HepG2 (cell line): ENCODE results near the gene COA5. TPM values are rescaled to one million over a fixed set of nuclear protein-coding genes. Genes with fewer than 3 reads are reported as not detected.
A peak's percentile ranks its signal among the peaks of the same experiment; 100 is the strongest.

Source experiments
- BHLHE40 ChIP-seq: IDR thresholded peaks from 2 replicates; pipeline ENCODE4 v1.6.1; 2011; ENCODE audit warnings: low read length, improper control_type of control experiment
- CENPT ChIP-seq: sonication (generic); formaldehyde crosslinking; IDR thresholded peaks from 2 replicates; pipeline ENCODE4 v1.8.0; 2022; ENCODE audit warnings: low read depth, mild to moderate bottlenecking, moderate library complexity, missing genetic modification reagents
- FOXK2 ChIP-seq: fragments of 450-650 bp; IDR thresholded peaks from 2 replicates; pipeline ENCODE4 v1.6.1; 2016
- HNRNPH1 ChIP-seq: fragments of 200-400 bp; formaldehyde crosslinking; optimal IDR thresholded peaks from 2 replicates; pipeline ENCODE3; 2017; ENCODE audit warnings: mild to moderate bottlenecking, low read depth, low read length
- KDM2A ChIP-seq: sonication (generic); formaldehyde crosslinking; IDR thresholded peaks from 2 replicates; pipeline ENCODE4 v1.4.0; 2020; ENCODE audit warnings: low read depth, missing genetic modification reagents, borderline replicate concordance
- NFKB2 ChIP-seq: sonication (generic); formaldehyde crosslinking; IDR thresholded peaks from 2 replicates; pipeline ENCODE4 v1.4.0; 2020; ENCODE audit warnings: missing genetic modification reagents, borderline replicate concordance
- NR2F6 ChIP-seq, 2 experiments: IDR thresholded peaks; 2 replicates each; pipeline ENCODE4 v1.6.1; 2016; ENCODE audit warnings: antibody characterized with exemption in 1 of 2, mild to moderate bottlenecking in 1 of 2
- SMARCE1 ChIP-seq: fragments of 450-650 bp; IDR thresholded peaks from 2 replicates; pipeline ENCODE4 v1.6.1; 2017; ENCODE audit warnings: borderline replicate concordance
- SRY ChIP-seq: sonication (generic); formaldehyde crosslinking; IDR thresholded peaks from 2 replicates; pipeline ENCODE4 v1.8.0; 2022; ENCODE audit warnings: mild to moderate bottlenecking, missing genetic modification reagents
- ZFYVE20 ChIP-seq: sonication (generic); formaldehyde crosslinking; IDR thresholded peaks from 2 replicates; pipeline ENCODE4 v1.8.0; 2023; ENCODE audit warnings: low read depth, mild to moderate bottlenecking, moderate library complexity, missing genetic modification reagents, borderline replicate concordance
- ZNF292 ChIP-seq: sonication (generic); formaldehyde crosslinking; IDR thresholded peaks from 2 replicates; pipeline ENCODE4 v1.8.1; 2022; ENCODE audit warnings: mild to moderate bottlenecking, low read depth, missing genetic modification reagents, borderline replicate concordance
- ZNF776 ChIP-seq: sonication (generic); formaldehyde crosslinking; IDR thresholded peaks from 2 replicates; pipeline ENCODE4 v1.4.0; 2020; ENCODE audit warnings: mild to moderate bottlenecking, missing genetic modification reagents
- ZNF841 ChIP-seq: sonication (generic); formaldehyde crosslinking; IDR thresholded peaks from 2 replicates; pipeline ENCODE4 v1.8.1; 2023; ENCODE audit warnings: missing genetic modification reagents, borderline replicate concordance
- ZNF883 ChIP-seq: sonication (generic); formaldehyde crosslinking; IDR thresholded peaks from 2 replicates; pipeline ENCODE4 v1.5.1; 2020; ENCODE audit warnings: mild to moderate bottlenecking, missing genetic modification reagents; ENCODE audit errors: not compliant biosample characterization
- polyA plus RNA-seq, 8 experiments: library from polyadenylated mRNA; depleted of rRNA in 3 of 8; stranded (reverse) in 7 of 8; unstranded in 1 of 8; fragments of >200 nt; fragmentation: Illumina TruSeq in 4 of 8; extraction: Trizol in 4 of 8; gene quantifications; 2 replicates each; pipeline versions ENCODE4 v1.2.1 to v1.2.3, GENCODE V29; 2011 to 2016; ENCODE audit warnings: low read depth in 4 of 8, missing spikeins in 1 of 8, mixed read lengths in 1 of 8; ENCODE audit not compliant: insufficient read depth in 1 of 8
- total RNA-seq, 5 experiments: library from RNA; depleted of rRNA; stranded (reverse); fragments of >200 nt; fragmentation: Illumina TruSeq; extraction: Trizol; gene quantifications; 2 replicates each; pipeline ENCODE4 v1.2.3, GENCODE V29; 2016; ENCODE audit warnings: low read depth in 1 of 5
- TF ChIP-seq, protein P1 (sequence below): sonication (generic); formaldehyde crosslinking; IDR thresholded peaks from 2 replicates; pipeline ENCODE4 v1.4.0; 2020; ENCODE audit warnings: mild to moderate bottlenecking, missing genetic modification reagents
- TF ChIP-seq, protein P2 (sequence below): sonication (generic); formaldehyde crosslinking; IDR thresholded peaks from 2 replicates; pipeline ENCODE4 v1.4.0; 2020; ENCODE audit warnings: mild to moderate bottlenecking, missing genetic modification reagents
- TF ChIP-seq, protein P3 (sequence below), 2 experiments: sonication (generic) in 1 of 2; formaldehyde crosslinking in 1 of 2; IDR thresholded peaks; 2 replicates each; pipeline versions ENCODE4 v1.6.1 to v1.9.0; 2014 to 2022; ENCODE audit warnings: antibody characterized with exemption in 1 of 2, borderline replicate concordance in 1 of 2, inconsistent platforms in 1 of 2, low read depth in 1 of 2, missing genetic modification reagents in 1 of 2
- TF ChIP-seq, protein P4 (sequence below): IDR thresholded peaks from 2 replicates; pipeline ENCODE4 v1.6.1; 2016; ENCODE audit warnings: mild to moderate bottlenecking
- TF ChIP-seq, protein P5 (sequence below): sonication (generic); formaldehyde crosslinking; IDR thresholded peaks from 2 replicates; pipeline ENCODE4 v1.4.0; 2020; ENCODE audit warnings: missing genetic modification reagents, low read depth, mild to moderate bottlenecking, borderline replicate concordance

Gene COA5
- total and polyA plus RNA-seq, 2 of the 13 experiments (the other 11 are each of a cell fraction or from before 2014, with no cell fraction given): 43.6 to 64.5 TPM

DNA sequence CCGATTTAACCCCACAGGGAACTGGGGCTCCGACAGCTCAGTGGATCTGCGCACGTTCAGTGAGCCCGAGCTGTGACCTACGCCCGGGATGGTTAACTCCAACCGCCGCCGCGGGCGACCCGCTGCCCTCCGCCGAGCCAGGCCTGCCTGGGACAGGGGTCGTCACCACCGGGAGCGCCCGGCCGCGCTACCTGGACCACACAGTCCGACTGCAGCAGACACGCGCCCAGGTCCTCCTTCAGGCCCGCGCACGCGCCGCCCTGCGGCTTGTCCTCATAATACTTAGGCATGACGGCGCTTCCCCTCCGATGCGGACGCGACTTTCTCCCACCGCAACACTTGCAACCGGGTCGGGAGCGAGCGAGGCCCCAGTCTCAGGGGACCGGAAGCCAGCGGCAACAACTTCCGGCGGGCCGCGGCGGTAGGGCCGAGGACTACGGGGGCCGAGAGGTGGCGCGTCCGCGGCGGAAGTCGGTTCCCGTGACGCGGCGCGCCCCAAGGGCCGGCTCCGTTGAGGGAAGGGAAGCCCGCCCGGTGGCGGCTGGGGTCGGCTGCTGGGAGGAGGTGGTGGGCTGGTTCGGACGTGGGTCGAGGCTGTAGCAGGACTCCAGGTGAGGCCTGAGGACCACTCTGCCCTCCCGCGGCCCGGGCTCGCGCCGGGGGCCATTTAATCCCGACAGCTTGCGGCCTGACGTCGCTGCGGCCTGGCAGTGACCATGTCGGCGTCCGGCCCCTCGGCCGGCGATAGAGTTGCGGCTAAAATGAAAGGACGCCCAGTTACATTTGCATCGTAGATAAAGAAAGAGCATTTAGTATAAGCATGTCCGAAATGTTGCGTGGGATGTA, at the start of gene COA5, which contains the start of gene UNC50 (continued):
- TF ChIP-seq, protein P1, sequence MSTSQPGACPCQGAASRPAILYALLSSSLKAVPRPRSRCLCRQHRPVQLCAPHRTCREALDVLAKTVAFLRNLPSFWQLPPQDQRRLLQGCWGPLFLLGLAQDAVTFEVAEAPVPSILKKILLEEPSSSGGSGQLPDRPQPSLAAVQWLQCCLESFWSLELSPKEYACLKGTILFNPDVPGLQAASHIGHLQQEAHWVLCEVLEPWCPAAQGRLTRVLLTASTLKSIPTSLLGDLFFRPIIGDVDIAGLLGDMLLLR (CRISPR knock-in tag): peak; percentile 76; the same call in 1 of the 2 replicates
- TF ChIP-seq CENPT (CRISPR knock-in tag) (peak; percentile 82; the same call in 1 of the 2 replicates), BHLHE40 (0 out of 2 replicates have a peak, but pooled peaks have one; percentile 39), NFKB2 (CRISPR knock-in tag) (peak; percentile 94), ZNF841 (peak; percentile 78; the same call in 1 of the 2 replicates), HNRNPH1 (peak; percentile 75), FOXK2 (peak; percentile 75), ZNF883 (peak; percentile 98), ZNF292 (no peak), NR2F6 (IDR thresholded peaks at IDR 0.05) (no peak), NR2F6 (CRISPR knock-in tag; IDR thresholded peaks at IDR 0.05) (peak; percentile 65; the same call in 1 of the 2 replicates), ZFYVE20 (CRISPR knock-in tag) (0 out of 2 replicates have a peak, but pooled peaks have one; percentile 17), KDM2A (CRISPR knock-in tag) (peak; percentile 99), SRY (CRISPR knock-in tag) (peak; percentile 98), ZNF776 (CRISPR knock-in tag) (peak; percentile 95), SMARCE1 (no peak)
- TF ChIP-seq, protein P2, sequence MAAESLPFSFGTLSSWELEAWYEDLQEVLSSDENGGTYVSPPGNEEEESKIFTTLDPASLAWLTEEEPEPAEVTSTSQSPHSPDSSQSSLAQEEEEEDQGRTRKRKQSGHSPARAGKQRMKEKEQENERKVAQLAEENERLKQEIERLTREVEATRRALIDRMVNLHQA (CRISPR knock-in tag): no peak
- TF ChIP-seq, protein P3, sequence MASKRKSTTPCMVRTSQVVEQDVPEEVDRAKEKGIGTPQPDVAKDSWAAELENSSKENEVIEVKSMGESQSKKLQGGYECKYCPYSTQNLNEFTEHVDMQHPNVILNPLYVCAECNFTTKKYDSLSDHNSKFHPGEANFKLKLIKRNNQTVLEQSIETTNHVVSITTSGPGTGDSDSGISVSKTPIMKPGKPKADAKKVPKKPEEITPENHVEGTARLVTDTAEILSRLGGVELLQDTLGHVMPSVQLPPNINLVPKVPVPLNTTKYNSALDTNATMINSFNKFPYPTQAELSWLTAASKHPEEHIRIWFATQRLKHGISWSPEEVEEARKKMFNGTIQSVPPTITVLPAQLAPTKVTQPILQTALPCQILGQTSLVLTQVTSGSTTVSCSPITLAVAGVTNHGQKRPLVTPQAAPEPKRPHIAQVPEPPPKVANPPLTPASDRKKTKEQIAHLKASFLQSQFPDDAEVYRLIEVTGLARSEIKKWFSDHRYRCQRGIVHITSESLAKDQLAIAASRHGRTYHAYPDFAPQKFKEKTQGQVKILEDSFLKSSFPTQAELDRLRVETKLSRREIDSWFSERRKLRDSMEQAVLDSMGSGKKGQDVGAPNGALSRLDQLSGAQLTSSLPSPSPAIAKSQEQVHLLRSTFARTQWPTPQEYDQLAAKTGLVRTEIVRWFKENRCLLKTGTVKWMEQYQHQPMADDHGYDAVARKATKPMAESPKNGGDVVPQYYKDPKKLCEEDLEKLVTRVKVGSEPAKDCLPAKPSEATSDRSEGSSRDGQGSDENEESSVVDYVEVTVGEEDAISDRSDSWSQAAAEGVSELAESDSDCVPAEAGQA (IDR thresholded peaks at IDR 0.05; ENCODE audit: low read depth): peak; percentile 76
- TF ChIP-seq, protein P3 (CRISPR knock-in tag; IDR thresholded peaks at IDR 0.05; ENCODE audit: borderline replicate concordance): peak; percentile 80
- TF ChIP-seq, protein P4, sequence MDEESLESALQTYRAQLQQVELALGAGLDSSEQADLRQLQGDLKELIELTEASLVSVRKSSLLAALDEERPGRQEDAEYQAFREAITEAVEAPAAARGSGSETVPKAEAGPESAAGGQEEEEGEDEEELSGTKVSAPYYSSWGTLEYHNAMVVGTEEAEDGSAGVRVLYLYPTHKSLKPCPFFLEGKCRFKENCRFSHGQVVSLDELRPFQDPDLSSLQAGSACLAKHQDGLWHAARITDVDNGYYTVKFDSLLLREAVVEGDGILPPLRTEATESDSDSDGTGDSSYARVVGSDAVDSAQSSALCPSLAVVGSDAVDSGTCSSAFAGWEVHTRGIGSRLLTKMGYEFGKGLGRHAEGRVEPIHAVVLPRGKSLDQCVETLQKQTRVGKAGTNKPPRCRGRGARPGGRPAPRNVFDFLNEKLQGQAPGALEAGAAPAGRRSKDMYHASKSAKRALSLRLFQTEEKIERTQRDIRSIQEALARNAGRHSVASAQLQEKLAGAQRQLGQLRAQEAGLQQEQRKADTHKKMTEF (CRISPR knock-in tag): peak; percentile 96
- TF ChIP-seq, protein P5, sequence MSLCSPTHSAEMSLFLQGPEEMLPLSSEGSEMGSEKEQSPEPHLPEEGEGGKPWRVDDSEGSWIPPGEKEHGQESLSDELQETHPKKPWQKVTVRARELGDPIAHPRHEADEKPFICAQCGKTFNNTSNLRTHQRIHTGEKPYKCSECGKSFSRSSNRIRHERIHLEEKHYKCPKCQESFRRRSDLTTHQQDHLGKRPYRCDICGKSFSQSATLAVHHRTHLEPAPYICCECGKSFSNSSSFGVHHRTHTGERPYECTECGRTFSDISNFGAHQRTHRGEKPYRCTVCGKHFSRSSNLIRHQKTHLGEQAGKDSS (CRISPR knock-in tag): peak; percentile 96
